Uterus (tissue), 2 donors: ENCODE measurements around the gene GZMM.

Experiments used
- CTCF ChIP-seq, 4 experiments: fragments of 200-600 bp in 2 of 4; fragments of 450-650 bp in 2 of 4; sonication (generic) in 2 of 4; IDR thresholded peaks; one replicate each; pipeline ENCODE4 v1.5.1; 2016 to 2019; ENCODE audit warnings: antibody characterized with exemption in 4 of 4, mild to moderate bottlenecking in 2 of 4, moderate library complexity in 1 of 4
- POLR2A ChIP-seq, 2 donors: fragments of 450-650 bp; IDR thresholded peaks; one replicate each; pipeline ENCODE4 v1.6.1; 2016; ENCODE audit warnings: antibody characterized with exemption in 2 of 2, mild to moderate bottlenecking in 1 of 2, moderate library complexity in 1 of 2

GRCh38 chr19:573519-573825 is 29.6 kb downstream of the GZMM start:
- no peak for TF ChIP-seq CTCF (IDR thresholded peaks at IDR 0.05)
- TF ChIP-seq POLR2A (IDR thresholded peaks at IDR 0.05): no peak
